ENCODE measurements around the gene TMEM132D. TPM values are rescaled to one million over a fixed set of nuclear protein-coding genes. Genes with fewer than 3 reads are reported as not detected.

TMEM132D gene
- total RNA-seq, 3 donors from 2014 or later: 0.09 to 0.24 (median 0.12) TPM

DNA sequence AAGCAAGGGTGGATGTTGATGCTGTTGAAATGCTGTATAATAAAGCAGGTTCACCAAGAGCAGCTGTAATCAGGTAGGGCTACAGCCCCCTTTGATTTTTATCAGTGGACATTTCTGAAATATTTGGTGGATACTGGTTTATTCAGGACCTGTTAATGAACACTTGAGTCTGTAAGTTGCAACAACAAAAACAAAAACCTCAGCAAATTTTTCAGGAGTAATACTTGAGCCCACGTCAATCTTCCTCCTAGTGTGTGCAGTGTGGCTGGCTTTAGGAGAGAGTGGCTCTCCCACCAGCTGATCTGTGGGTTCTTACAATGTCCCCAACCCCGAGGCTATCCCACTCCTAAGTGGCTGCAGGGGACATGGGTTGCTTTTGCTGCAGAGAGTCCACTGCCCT lies 702.8 kb downstream of the TMEM132D start:
- ATAC-seq (no peak), DNase-seq (no peak)
- intact Hi-C loops (cut with DNase I, micrococcal nuclease): no loop called here
- H3K4me1 ChIP-seq (ENCODE audit: low read depth): no peaks in the 10 kb centered on the region
- TF ChIP-seq, protein P1, sequence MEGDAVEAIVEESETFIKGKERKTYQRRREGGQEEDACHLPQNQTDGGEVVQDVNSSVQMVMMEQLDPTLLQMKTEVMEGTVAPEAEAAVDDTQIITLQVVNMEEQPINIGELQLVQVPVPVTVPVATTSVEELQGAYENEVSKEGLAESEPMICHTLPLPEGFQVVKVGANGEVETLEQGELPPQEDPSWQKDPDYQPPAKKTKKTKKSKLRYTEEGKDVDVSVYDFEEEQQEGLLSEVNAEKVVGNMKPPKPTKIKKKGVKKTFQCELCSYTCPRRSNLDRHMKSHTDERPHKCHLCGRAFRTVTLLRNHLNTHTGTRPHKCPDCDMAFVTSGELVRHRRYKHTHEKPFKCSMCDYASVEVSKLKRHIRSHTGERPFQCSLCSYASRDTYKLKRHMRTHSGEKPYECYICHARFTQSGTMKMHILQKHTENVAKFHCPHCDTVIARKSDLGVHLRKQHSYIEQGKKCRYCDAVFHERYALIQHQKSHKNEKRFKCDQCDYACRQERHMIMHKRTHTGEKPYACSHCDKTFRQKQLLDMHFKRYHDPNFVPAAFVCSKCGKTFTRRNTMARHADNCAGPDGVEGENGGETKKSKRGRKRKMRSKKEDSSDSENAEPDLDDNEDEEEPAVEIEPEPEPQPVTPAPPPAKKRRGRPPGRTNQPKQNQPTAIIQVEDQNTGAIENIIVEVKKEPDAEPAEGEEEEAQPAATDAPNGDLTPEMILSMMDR (IDR thresholded peaks at IDR 0.05): no peak
- H3K4me3 ChIP-seq: no peak overlapping the region
- no peaks in the 10 kb centered on the region for H3K36me3 ChIP-seq (ENCODE audit: low read depth)
- peaks cover 4% of the 10 kb centered on the region for H3K9me3 ChIP-seq

DNA sequence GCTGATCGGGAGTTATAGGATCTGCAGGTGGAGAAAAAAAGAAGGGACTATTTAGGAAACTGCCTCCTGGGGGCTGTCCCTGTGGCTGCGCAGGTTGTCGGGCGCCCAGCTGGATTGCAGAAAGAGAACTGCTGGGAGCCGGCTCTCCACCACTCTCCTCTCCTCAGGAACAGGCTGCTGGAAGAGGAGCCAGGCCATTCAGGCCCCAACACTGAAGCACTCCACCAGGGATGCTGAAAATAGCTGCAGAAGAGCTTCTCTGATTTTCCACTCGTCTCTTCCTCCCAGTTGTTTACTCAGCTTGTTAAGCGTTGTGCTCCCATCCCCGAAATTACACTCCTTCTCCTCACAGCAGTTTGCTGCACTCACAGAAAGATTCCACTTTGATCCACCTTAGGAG lies 703.2 kb downstream of the TMEM132D start:
- Histone ChIP-seq H3K9me3 (peaks cover 4% of the 10 kb centered on the region), H3K4me3 (no peak overlapping the region), H3K4me1 (ENCODE audit: low read depth) (no peaks in the 10 kb centered on the region), H3K36me3 (ENCODE audit: low read depth) (no peaks in the 10 kb centered on the region)
- no peak for DNase-seq
- intact Hi-C loops (cut with DNase I, micrococcal nuclease): no loop called here
- TF ChIP-seq, protein P1 (IDR thresholded peaks at IDR 0.05): no peak
- no peak for ATAC-seq

- H3K9me3 ChIP-seq: peaks cover 8% of the 10 kb centered on the region
- intact Hi-C loops (cut with DNase I, micrococcal nuclease): no loop called here
- ATAC-seq: peak; percentile 93
- no peaks in the 10 kb centered on the region for H3K36me3 ChIP-seq (ENCODE audit: low read depth)
- H3K4me3 ChIP-seq: no peak overlapping the region
- DNase-seq: peak in 1 of 3 donors; percentile 32
- TF ChIP-seq, protein P1 (IDR thresholded peaks at IDR 0.05): no peak
- H3K4me1 ChIP-seq (ENCODE audit: low read depth): no peaks in the 10 kb centered on the region
These were observed 706.9 kb downstream of the TMEM132D start for GRCh38 chr12:129196927-129197326.

DNA sequence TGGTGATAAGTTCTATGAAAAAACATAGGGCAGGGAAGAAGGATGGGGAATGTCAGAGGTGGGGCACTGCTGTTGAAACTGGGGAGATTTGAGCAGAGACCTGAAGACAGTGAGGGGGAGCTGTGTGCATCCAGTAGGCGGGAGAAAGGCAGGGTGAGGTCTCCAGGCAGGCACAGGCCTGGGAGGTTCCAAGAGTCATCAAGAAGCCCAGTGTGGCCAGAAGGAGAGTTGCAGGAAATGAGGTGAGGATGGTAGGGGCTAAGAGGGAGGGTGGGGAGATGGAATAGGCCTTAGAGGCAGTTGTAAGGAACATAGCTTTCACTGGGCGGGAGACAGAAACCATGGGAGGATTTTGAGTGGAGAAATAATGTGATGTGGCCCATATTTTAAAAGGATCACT lies 708.7 kb downstream of the TMEM132D start:
- no peaks in the 10 kb centered on the region for H3K4me1 ChIP-seq (ENCODE audit: low read depth)
- no peak for DNase-seq
- H3K9me3 ChIP-seq: peaks cover 8% of the 10 kb centered on the region

GRCh38 chr12:129193263-129193871 lies 710.5 kb downstream of the TMEM132D start:
- DNase-seq (peak in 2 of 3 donors; percentile 58 to 64), ATAC-seq (peak; percentile 65)
- intact Hi-C loops (cut with DNase I, micrococcal nuclease): no loop called here
- peaks cover 8% of the 10 kb centered on the region for H3K9me3 ChIP-seq
- TF ChIP-seq, protein P1 (IDR thresholded peaks at IDR 0.05): peak; percentile 38
- H3K4me1 ChIP-seq (ENCODE audit: low read depth): no peaks in the 10 kb centered on the region
- H3K4me3 ChIP-seq: no peak overlapping the region
- H3K36me3 ChIP-seq (ENCODE audit: low read depth): no peaks in the 10 kb centered on the region

More for the DNA sequence above, 708.7 kb downstream of the TMEM132D start:
- Histone ChIP-seq H3K36me3 (ENCODE audit: low read depth) (no peaks in the 10 kb centered on the region), H3K4me3 (no peak overlapping the region)
- no peak for ATAC-seq
- TF ChIP-seq, protein P1 (IDR thresholded peaks at IDR 0.05): no peak
- intact Hi-C loops (cut with DNase I, micrococcal nuclease): no loop called here

Measured in mucosa of descending colon (tissue), 3 donors.